Mesothelial cell of epicardium (in vitro differentiated cells): ENCODE measurements around the gene MAB21L1. TPM values are rescaled to one million over a fixed set of nuclear protein-coding genes. Genes with fewer than 3 reads are reported as not detected.

Source experiments
- DNase-seq, 2 experiments: peaks; one replicate each; pipeline ENCODE4 v3.0.0; 2021; ENCODE audit warnings: low spot score in 2 of 2; ENCODE audit not compliant: unreplicated experiment in 2 of 2
- H3K27ac Mint-ChIP-seq: 2 replicates; pipeline ENCODE4 v1.8.0; 2021; ENCODE audit warnings: mixed read lengths
- H3K27me3 Mint-ChIP-seq: 2 replicates; pipeline ENCODE4 v1.8.0; 2021; ENCODE audit warnings: low read depth, mixed read lengths
- H3K36me3 Mint-ChIP-seq: 2 replicates; pipeline ENCODE4 v1.8.0; 2021; ENCODE audit warnings: mixed read lengths
- H3K4me1 Mint-ChIP-seq: 2 replicates; pipeline ENCODE4 v1.8.0; 2021; ENCODE audit warnings: mixed read lengths
- H3K4me3 Mint-ChIP-seq: 2 replicates; pipeline ENCODE4 v1.8.0; 2021; ENCODE audit warnings: mild to moderate bottlenecking, moderate library complexity, mixed read lengths
- H3K9me3 Mint-ChIP-seq: 2 replicates; pipeline ENCODE4 v1.8.0; 2021; ENCODE audit warnings: mixed read lengths
- CTCF ChIP-seq: fragments of 200-600 bp; sonication (generic); IDR thresholded peaks from one replicate; pipeline ENCODE4 v1.5.0; 2021; ENCODE audit warnings: antibody characterized with exemption; ENCODE audit not compliant: unreplicated experiment
- total RNA-seq: library from RNA; stranded (reverse); gene quantifications from 3 replicates; pipeline ENCODE4 v1.2.1, GENCODE V29; 2021

The MAB21L1 gene
- total RNA-seq, 1 donor from 2014 or later: 0.80 TPM

DNA sequence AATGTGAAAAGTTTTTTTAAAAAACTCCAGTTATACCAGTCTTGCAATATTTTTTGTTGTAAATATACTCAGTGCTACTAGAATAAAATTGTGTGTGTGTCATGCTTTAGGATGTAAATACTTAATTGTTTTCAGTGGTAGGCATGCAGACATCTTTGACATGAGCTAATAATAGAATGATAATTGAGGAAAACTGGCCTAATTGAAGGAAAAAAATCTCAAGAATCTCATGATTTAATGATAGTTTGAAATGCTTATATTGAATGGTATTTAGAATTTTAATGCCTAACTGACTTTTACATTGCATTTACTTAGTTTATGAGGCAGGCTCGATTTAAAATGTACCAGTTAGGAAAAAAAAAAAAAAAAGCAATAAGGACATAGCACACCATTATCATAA lies 3.2 kb upstream of the MAB21L1 start:
- no peaks in the 10 kb centered on the region for H3K36me3 Mint-ChIP-seq
- peaks cover 70% of the 10 kb centered on the region for H3K27me3 Mint-ChIP-seq
- no peaks in the 10 kb centered on the region for H3K9me3 Mint-ChIP-seq
- DNase-seq: no peak
- no peak for TF ChIP-seq CTCF
- H3K27ac Mint-ChIP-seq: no peak overlapping the region
- H3K4me3 Mint-ChIP-seq: no peak overlapping the region
- peaks cover 37% of the 10 kb centered on the region for H3K4me1 Mint-ChIP-seq

DNA sequence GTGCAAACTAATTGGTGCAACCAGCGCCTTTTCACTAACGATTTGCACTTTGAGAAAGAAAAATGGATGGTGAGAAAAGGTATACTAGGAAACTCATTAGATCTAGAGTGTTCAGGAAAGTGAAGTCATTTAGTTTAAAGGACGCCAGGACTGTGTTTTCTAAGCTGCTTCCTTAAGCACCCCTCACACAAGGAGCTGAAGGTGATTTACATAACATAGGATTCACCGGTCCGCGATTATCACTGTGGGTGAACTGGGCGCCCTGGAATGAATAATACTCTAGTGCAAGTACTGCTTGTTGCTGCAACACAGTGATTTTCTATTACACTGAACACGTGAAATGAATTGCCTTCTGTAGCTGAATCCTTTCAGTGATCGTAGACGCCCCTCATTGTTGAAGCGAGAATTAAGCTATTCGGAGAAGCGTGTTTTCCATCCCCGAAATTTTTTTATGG lies 2.6 kb upstream of the MAB21L1 start:
- Mint-ChIP-seq H3K9me3 (no peaks in the 10 kb centered on the region), H3K27me3 (peaks cover 76% of the 10 kb centered on the region), H3K4me1 (peaks cover 40% of the 10 kb centered on the region), H3K36me3 (no peaks in the 10 kb centered on the region), H3K27ac (no peak overlapping the region), H3K4me3 (no peak overlapping the region)
- no peak for DNase-seq
- TF ChIP-seq CTCF: no peak

- Mint-ChIP-seq H3K36me3 (no peaks in the 10 kb centered on the region), H3K27ac (no peak overlapping the region), H3K4me3 (peak overlapping the region; percentile 23), H3K27me3 (peaks cover 77% of the 10 kb centered on the region), H3K4me1 (peaks cover 40% of the 10 kb centered on the region), H3K9me3 (no peaks in the 10 kb centered on the region)
- no peak for DNase-seq
- TF ChIP-seq CTCF: no peak
These were observed 2.0 kb upstream of the MAB21L1 start for GRCh38 chr13:35478271-35479037.

DNA sequence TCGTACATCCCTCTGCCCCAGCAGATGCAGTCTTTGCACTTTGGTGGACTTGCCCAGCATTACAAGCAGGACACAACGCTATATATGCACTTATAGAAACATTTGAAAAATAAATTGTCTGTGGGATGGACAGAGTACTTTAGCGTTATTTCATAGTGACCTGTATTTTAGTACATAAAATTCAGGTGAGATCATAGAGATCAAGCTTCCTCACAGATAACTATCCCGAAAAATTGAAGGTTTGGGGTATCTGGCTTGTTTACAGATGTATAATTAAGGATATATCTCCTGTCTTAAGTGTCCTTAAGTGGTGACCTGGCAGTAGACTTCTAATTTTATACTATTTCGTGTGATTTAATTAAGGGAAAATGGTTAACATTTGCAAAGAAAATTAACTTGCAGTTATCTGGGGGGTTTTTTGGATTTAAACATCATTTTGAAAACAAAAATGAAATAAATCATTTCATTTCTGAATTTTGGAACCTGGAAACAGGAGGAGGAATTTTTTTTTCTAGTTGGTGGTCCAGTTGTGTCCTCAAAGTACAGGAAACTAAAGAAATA lies 977 bp upstream of the MAB21L1 start:
- H3K27me3 Mint-ChIP-seq: peaks cover 86% of the 10 kb centered on the region
- H3K9me3 Mint-ChIP-seq: no peaks in the 10 kb centered on the region
- no peak for DNase-seq
- H3K27ac Mint-ChIP-seq: no peak overlapping the region
- peaks cover 40% of the 10 kb centered on the region for H3K4me1 Mint-ChIP-seq
- H3K36me3 Mint-ChIP-seq: peaks cover 1% of the 10 kb centered on the region
- no peak for TF ChIP-seq CTCF
- no peak overlapping the region for H3K4me3 Mint-ChIP-seq

GRCh38 chr13:35475212-35475959 lies 1.1 kb downstream of the MAB21L1 start:
- Mint-ChIP-seq H3K4me1 (peaks cover 52% of the 10 kb centered on the region), H3K4me3 (peak overlapping the region; percentile 77), H3K27ac (peak overlapping the region; percentile 40), H3K9me3 (no peaks in the 10 kb centered on the region), H3K27me3 (peaks cover 95% of the 10 kb centered on the region), H3K36me3 (peaks cover 1% of the 10 kb centered on the region)
- TF ChIP-seq CTCF: no peak
- peak in 1 of 2 experiments; percentile 59 for DNase-seq
